AG04450 (cell line): ENCODE data around the gene CLTB. TPM values are rescaled to one million over a fixed set of nuclear protein-coding genes. Genes with fewer than 3 reads are reported as not detected.

Experiments
- CTCF ChIA-PET: fragments of 300-600, 350-600 bp; formaldehyde crosslinking; extraction: SDS; loops from one replicate; lab custom pipeline; 2022; ENCODE audit warnings: antibody characterized with exemption, inconsistent platforms; lab: Charles Lee
- POLR2A ChIA-PET: fragments of 350-600 bp; formaldehyde crosslinking; extraction: SDS; loops from one replicate; lab custom pipeline; 2021; ENCODE audit warnings: antibody characterized with exemption, inconsistent platforms; lab: Yijun Ruan, JAX
- DNase-seq: peaks from one replicate; pipeline ENCODE4 v3.0.0-alpha.2; 2011; ENCODE audit warnings: low read depth, low spot score
- H3K27ac ChIP-seq: one replicate; pipeline ENCODE4 v1.5.1; 2012; ENCODE audit warnings: low read depth, low read length, control low read depth
- H3K27me3 ChIP-seq: one replicate; pipeline ENCODE4 v1.6.0; 2012; ENCODE audit warnings: low read length; ENCODE audit not compliant: control insufficient read depth, insufficient read depth
- H3K4me3 ChIP-seq: 2 replicates; pipeline ENCODE4 v1.5.1; 2011; ENCODE audit warnings: mild to moderate bottlenecking, low read depth, low read length, control low read depth
- H3K9me3 ChIP-seq: 2 replicates; pipeline ENCODE4 v1.5.1; 2012; ENCODE audit warnings: low read length; ENCODE audit not compliant: control insufficient read depth, insufficient read depth
- CTCF ChIP-seq: IDR thresholded peaks from 2 replicates; pipeline ENCODE4 v1.5.1; 2011; ENCODE audit warnings: low read depth, low read length, control low read depth, inconsistent platforms
- polyA plus RNA-seq: library from polyadenylated mRNA; depleted of rRNA; stranded (reverse); fragments of >200 nt; gene quantifications from 2 replicates; pipeline ENCODE4 v1.2.3, GENCODE V29; 2011

CLTB gene
- polyA plus RNA-seq, 1 experiment: 66.2 TPM

- Histone ChIP-seq H3K27ac (no peak overlapping the region), H3K9me3 (no peaks in the 10 kb centered on the region), H3K4me3 (no peak overlapping the region), H3K27me3 (no peaks in the 10 kb centered on the region)
- POLR2A ChIA-PET: no interaction called here
- TF ChIP-seq CTCF: no peak
- no peak for DNase-seq
- CTCF ChIA-PET: no interaction called here
Measured at GRCh38 chr5:176369934-176370711, 46.2 kb downstream of the CLTB start.

- no peak for TF ChIP-seq CTCF
- Histone ChIP-seq H3K9me3 (no peaks in the 10 kb centered on the region), H3K27ac (no peak overlapping the region), H3K4me3 (no peak overlapping the region), H3K27me3 (no peaks in the 10 kb centered on the region)
- ChIA-PET CTCF (interaction anchor here (1.1 kb wide), 1 partner anchor 278 kb away, joined by 3 read pairs; the partner anchor contains the start of gene TSPAN17), POLR2A (no interaction called here)
- DNase-seq: no peak
Measured at GRCh38 chr5:176368726-176369125, 47.6 kb downstream of the CLTB start.

GRCh38 chr5:176366232-176366894, 50.0 kb downstream of the CLTB start:
- Histone ChIP-seq H3K9me3 (peaks cover under 1% of the 10 kb centered on the region; the same call in 1 of the 2 replicates), H3K27me3 (no peaks in the 10 kb centered on the region), H3K27ac (peak overlapping the region; percentile 47), H3K4me3 (peak overlapping the region; percentile 75)
- DNase-seq: no peak
- ChIA-PET CTCF (no interaction called here), POLR2A (no interaction called here)
- no peak for TF ChIP-seq CTCF

GRCh38 chr5:176365351-176366231, 50.7 kb downstream of the CLTB start, which contains the start of gene ARL10:
ARL10 (plus strand) TSS chr5:176365487; CDS start chr5:176365564, 77 bp downstream.
- TF ChIP-seq CTCF: no peak
- Histone ChIP-seq H3K9me3 (peaks cover 4% of the 10 kb centered on the region; the same call in 1 of the 2 replicates), H3K27ac (peak within 1 kb of the TSS; percentile 47), H3K4me3 (peak within 1 kb of the TSS; percentile 75), H3K27me3 (no peaks in the 10 kb centered on the region)
- CTCF ChIA-PET: no interaction called here
- DNase-seq: no peak
- POLR2A ChIA-PET: no interaction called here
